ENCODE results near the gene XYLT1.

Gene XYLT1

GRCh38 chr16:17373533-17373932 lies 97.2 kb downstream of the XYLT1 start:
- TF ChIP-seq CTCF (IDR thresholded peaks at IDR 0.05; ENCODE audit: low read depth, low read length, missing control alignments): no peak
- H3K4me3 ChIP-seq (replicated peaks; ENCODE audit: low read depth, low read length): no peak overlapping the region
- no peak for DNase-seq (ENCODE audit: extremely low read depth, low read depth)

GRCh38 chr16:17372386-17372785 lies 98.4 kb downstream of the XYLT1 start:
- TF ChIP-seq CTCF (IDR thresholded peaks at IDR 0.05; ENCODE audit: low read depth, low read length, missing control alignments): no peak
- DNase-seq (ENCODE audit: extremely low read depth, low read depth): no peak
- H3K4me3 ChIP-seq (replicated peaks; ENCODE audit: low read depth, low read length): no peak overlapping the region

- no peak overlapping the region for H3K4me3 ChIP-seq (replicated peaks; ENCODE audit: low read depth, low read length)
- no peak for DNase-seq (ENCODE audit: extremely low read depth, low read depth)
- no peak for TF ChIP-seq CTCF (IDR thresholded peaks at IDR 0.05; ENCODE audit: low read depth, low read length, missing control alignments)
Observed at GRCh38 chr16:17371299-17371698, 99.5 kb downstream of the XYLT1 start.

GRCh38 chr16:17370731-17371285 lies 100.0 kb downstream of the XYLT1 start:
- TF ChIP-seq CTCF (IDR thresholded peaks at IDR 0.05; ENCODE audit: low read depth, low read length, missing control alignments): no peak
- H3K4me3 ChIP-seq (replicated peaks; ENCODE audit: low read depth, low read length): no peak overlapping the region
- DNase-seq (ENCODE audit: extremely low read depth, low read depth): no peak

- DNase-seq (ENCODE audit: extremely low read depth, low read depth): no peak
- no peak for TF ChIP-seq CTCF (IDR thresholded peaks at IDR 0.05; ENCODE audit: low read depth, low read length, missing control alignments)
- H3K4me3 ChIP-seq (replicated peaks; ENCODE audit: low read depth, low read length): no peak overlapping the region
Observed at GRCh38 chr16:17370223-17370707, 100.5 kb downstream of the XYLT1 start.

- no peak for DNase-seq (ENCODE audit: extremely low read depth, low read depth)
- no peak overlapping the region for H3K4me3 ChIP-seq (replicated peaks; ENCODE audit: low read depth, low read length)
- no peak for TF ChIP-seq CTCF (IDR thresholded peaks at IDR 0.05; ENCODE audit: low read depth, low read length, missing control alignments)
Observed at GRCh38 chr16:17369421-17370222, 101.1 kb downstream of the XYLT1 start.
